GM12892 (cell line): ENCODE measurements around the gene BUB1B.
A peak's percentile ranks its signal among the peaks of the same experiment; 100 is the strongest.
"Not testable (repeated sequence)": the region's sequence is repeated elsewhere in the genome, so short reads cannot be mapped to it uniquely, and the experiment has no call there.

Experiments
- DNase-seq: peaks from one replicate; pipeline ENCODE4 v3.0.0; 2011; ENCODE audit not compliant: insufficient read length
- FAIRE-seq: peaks from 2 replicates; lab custom pipeline; 2011; peaks lifted over from hg19 to GRCh38; lab: Jason Lieb, UNC
- POLR2A ChIP-seq: IDR thresholded peaks from 2 replicates; pipeline ENCODE4 v1.6.1; 2011; ENCODE audit warnings: low read depth, low read length, control low read depth
- POLR2AphosphoS5 ChIP-seq: IDR thresholded peaks from 2 replicates; pipeline ENCODE4 v1.6.1; 2011; ENCODE audit warnings: low read depth, low read length, control low read depth
- TAF1 ChIP-seq: IDR thresholded peaks from 2 replicates; pipeline ENCODE4 v1.6.1; 2011; ENCODE audit warnings: low read depth, mild to moderate bottlenecking, control low read depth, low read length, borderline replicate concordance

BUB1B gene

DNA sequence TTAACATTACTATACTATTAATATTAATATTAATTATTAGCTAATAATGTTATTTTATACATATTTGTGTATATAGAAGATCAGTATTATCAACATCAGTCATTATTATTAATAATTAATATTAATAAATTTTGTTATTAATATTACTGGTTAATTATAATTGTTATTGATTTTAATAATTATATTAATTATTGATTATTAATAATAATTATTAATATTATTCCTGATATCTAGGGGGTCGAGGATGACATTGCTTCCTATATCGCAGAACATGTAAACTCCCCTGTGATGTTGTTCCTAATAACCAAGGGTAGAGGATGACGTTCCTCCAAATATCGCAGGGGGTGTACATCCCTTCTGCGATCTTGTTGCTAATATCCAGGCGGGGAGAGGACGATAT, 34.9 kb upstream of the BUB1B start:
- FAIRE-seq (no peak), DNase-seq (no peak)
- TF ChIP-seq POLR2A (no peak), TAF1 (no peak), POLR2AphosphoS5 (no peak)

DNA sequence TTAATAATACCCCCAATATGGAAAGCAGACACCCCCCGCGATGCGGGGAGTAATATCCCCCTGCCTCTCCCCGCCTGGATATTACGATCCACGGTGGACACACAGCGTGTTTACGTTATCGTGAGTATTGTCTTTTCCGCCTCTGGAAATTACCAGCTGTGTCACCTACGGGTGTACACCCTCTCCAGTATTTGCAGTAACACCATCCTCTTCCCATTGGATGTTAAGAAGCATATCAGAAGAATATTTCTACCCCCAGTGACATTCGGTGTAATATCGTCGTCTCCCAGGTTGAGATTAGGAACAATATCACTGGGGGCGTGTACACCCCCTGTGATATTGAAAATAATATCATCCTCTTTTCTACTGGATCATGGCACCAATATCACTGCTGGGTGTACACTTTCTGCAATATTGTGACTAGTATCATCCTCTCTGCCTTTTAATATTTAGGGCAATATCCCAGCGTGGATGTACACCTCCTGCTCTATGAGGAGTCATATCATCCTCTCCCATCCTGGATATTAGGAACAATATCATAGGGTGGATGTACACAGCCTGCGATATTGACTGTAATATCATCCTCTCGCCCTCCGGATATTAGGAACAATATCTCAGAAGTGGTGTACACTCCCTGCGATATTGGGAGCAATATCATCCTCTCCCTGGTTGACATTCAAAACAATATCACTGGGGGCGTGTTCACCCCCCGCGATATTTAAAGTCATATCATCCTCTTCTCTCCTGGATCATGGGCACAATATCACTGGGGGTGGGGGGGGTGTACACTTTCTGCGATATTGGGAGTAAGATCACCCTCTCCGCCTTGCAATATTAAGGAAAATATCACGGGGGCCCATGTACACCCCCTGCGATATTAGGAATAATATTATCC, 31.9 kb upstream of the BUB1B start:
- DNase-seq (no peak), FAIRE-seq (no peak)
- TF ChIP-seq POLR2AphosphoS5 (no peak), TAF1 (no peak), POLR2A (no peak)

- DNase-seq (no peak), FAIRE-seq (no peak)
- no peak for TF ChIP-seq POLR2A
- no peak for TF ChIP-seq TAF1
- no peak for TF ChIP-seq POLR2AphosphoS5
Measured at GRCh38 chr15:40130118-40130517, 30.8 kb upstream of the BUB1B start.

DNA sequence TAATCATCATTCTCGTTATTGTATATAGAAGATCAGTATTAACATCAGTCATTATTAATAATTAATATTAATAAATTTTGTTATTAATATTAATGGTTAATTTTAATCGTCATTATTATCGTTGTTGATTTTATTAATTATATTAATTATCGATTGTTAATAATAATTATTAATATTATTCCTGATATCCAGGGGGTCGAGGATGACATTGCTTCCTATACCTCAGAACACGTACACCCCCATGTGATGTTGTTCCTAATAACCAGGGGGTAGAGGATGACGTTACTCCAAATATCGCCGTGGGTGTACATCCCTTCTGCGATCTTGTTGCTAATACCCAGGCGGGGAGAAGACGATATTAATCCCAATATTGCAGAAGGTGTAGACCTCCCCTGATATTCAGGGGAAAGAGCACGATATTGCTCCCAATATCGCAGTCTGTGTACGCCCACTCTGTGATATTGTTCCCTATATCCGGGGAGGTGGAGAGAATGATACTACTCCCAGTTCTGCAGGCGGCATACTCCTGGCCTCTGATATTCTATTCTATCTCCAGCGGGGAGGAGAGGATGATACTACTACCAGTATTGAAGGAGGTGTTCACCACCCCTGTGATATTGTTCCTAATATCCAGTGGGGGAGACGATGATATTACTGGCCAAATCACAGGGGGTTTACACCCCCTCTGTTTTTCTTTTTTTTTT, 29.9 kb upstream of the BUB1B start:
- FAIRE-seq (peak; percentile 63), DNase-seq (no peak)

DNA sequence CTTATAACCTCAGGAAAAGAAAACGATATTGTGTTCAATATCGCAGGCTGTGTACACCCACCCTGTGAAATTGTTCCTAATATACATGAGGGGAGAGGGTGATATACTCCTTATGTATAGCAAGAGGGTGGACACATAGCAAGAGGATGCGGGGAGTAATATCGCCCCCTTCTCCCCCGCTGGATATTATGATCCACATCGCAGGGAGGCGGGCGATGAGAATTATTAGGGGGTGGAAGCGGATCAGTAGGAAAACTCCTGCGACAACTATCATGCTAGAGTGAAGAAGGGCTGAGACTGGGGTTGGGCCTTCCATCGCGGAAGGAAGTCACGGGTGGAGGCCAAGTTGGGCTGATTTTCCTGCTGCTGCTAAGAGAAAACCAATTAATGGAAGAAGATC, 27.3 kb upstream of the BUB1B start:
- no peak for TF ChIP-seq POLR2AphosphoS5
- no peak for TF ChIP-seq TAF1
- no peak for TF ChIP-seq POLR2A
- FAIRE-seq (no peak), DNase-seq (no peak)

More for the DNA sequence above, 29.9 kb upstream of the BUB1B start:
- TF ChIP-seq POLR2AphosphoS5 (no peak), POLR2A (no peak), TAF1 (no peak)

DNA sequence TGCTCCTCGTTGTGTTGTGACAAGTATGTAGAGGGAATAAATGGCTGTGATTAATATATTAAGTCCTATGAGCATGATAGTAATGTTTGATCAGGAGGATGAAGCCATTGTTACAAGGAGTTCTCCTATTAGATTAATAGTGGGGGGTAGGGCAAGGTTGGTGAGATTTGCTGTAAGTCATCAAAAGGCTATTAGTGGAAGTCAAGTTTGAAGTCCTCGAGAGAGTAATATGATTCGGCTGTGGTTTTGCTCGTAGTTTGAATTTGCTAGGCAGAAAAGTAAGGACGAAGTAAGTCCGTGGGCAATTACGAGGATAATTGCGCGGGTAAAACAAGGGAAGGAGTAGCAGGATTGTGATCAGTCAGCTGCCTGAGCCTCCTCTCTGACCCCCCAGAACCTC, 26.0 kb upstream of the BUB1B start:
- no peak for TF ChIP-seq POLR2A
- no peak for TF ChIP-seq POLR2AphosphoS5
- TF ChIP-seq TAF1: no peak
- DNase-seq (no peak), FAIRE-seq (no peak)

DNA sequence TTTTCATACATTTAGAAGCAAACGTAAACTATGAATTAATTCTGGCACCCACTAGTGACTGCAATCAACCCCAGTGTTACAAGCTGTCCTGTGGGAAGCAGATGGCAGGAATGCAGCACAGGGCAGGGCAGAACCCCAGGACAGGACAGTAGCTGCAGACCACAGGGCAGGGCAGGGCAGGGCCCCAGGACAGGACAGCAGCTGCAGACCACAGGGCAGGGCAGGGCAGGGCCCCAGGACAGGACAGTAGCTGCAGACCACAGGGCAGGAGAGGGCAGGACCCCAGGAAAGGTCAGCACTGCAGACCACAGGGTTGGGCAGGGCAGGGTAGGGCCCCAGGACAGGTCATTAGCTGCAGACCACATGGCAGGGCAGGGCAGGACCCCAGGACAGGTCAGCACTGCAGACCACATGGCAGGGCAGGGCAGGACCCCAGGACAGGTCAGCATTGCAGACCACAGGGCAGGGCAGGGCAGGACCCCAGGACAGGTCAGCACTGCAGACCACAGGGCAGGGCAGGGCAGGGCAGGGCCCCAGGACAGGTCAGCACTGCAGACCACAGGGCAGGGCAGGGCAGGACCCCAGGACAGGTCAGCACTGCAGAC, 24.9 kb upstream of the BUB1B start:
- FAIRE-seq, DNase-seq: not testable (repeated sequence)

DNA sequence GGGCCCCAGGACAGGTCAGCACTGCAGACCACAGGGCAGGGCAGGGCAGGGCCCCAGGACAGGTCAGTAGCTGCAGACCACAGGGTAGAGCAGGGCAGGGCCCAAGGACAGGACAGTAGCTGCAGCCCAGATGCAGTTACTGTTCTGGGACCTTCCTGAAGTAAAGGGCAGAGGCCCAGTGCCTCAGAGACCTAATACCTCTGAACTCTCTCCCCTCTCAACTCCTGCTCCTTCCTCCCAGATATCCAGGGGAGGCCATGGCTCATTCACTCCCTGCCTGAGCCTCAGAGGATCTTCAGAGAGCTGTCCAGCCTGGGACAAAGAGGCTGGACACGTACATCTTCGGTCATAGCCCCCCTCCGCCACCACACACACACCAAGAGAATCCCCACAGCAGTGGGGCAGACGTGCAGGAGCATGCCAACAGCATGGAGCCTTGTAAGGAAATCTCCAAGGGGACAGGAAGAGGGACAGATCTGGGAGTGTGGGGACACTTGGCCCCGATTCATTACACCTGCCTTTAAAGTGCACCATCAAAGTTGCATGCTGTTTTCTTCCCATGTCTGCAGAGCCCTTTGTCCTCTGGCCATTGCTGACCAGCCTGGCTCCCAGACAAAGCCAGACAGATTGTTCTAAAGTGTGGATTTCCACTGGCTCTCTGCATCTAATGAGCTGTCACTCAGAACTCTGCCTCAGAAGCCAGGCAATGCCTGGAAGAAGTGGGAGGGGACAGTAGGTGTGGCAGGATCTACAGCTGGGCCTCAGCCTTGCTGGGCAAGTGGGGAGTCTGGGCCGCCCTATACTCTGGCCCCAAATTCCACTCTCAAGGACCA, 24.2 kb upstream of the BUB1B start:
- no peak for TF ChIP-seq POLR2A
- no peak for TF ChIP-seq TAF1
- TF ChIP-seq POLR2AphosphoS5: no peak
- FAIRE-seq: no peak
- no peak for DNase-seq

DNA sequence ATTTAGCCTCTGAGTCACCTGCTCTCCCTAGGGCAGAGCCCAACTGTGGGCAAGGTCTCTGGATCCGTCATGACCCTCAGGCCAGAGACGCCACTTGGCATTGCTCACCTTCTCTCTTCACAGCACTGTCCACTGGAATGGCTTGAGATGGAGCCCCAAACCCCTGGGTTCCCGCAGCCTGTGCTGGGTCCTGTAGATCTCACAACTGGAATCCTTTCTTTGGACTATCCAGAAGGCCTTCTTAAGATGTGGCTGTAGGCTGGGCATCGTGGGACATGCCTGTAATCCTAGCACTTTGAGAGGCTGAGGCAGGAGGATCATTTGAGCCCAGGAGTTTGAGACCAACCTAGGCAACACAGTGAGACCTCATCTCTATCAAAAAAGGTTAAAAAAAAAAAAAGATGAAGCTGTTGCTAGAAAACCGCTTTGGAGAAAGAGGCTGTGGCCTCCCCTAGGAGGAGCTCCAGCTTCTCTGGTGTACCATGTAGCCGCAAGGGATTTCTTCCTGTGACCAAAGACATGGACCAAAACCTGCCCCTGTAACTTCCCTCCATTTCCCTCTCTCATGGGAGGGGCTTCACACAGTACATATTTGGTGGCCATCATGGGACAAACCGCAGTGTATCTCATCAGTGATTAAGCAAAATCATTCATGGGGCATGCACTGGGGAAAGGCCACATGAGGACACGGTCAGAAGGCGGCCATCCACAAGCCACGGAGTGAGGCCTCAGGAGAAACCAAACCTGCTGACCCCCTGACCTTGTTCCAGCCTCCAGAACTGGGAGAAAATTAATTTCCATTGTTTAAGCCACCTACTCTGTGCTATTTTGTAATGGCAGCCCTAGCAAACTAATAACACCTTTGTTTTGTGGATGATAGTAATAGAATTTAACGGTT, 23.3 kb upstream of the BUB1B start:
- DNase-seq (no peak), FAIRE-seq (no peak)
- no peak for TF ChIP-seq TAF1
- TF ChIP-seq POLR2A: no peak
- no peak for TF ChIP-seq POLR2AphosphoS5

GRCh38 chr15:40138201-40138570, 22.7 kb upstream of the BUB1B start:
- DNase-seq, FAIRE-seq: not testable (repeated sequence)

- no peak for TF ChIP-seq POLR2AphosphoS5
- FAIRE-seq (no peak), DNase-seq (no peak)
Measured at GRCh38 chr15:40142428-40142827, 18.4 kb upstream of the BUB1B start.
